ENCODE data around the gene CFAP74. TPM values are rescaled to one million over a fixed set of nuclear protein-coding genes. Genes with fewer than 3 reads are reported as not detected.
"Not testable (repeated sequence)": the region's sequence is repeated elsewhere in the genome, so short reads cannot be mapped to it uniquely, and the experiment has no call there.

The CFAP74 gene
- total RNA-seq, 2 experiments from 2014 or later, result 0.38 to 0.41 TPM

DNA sequence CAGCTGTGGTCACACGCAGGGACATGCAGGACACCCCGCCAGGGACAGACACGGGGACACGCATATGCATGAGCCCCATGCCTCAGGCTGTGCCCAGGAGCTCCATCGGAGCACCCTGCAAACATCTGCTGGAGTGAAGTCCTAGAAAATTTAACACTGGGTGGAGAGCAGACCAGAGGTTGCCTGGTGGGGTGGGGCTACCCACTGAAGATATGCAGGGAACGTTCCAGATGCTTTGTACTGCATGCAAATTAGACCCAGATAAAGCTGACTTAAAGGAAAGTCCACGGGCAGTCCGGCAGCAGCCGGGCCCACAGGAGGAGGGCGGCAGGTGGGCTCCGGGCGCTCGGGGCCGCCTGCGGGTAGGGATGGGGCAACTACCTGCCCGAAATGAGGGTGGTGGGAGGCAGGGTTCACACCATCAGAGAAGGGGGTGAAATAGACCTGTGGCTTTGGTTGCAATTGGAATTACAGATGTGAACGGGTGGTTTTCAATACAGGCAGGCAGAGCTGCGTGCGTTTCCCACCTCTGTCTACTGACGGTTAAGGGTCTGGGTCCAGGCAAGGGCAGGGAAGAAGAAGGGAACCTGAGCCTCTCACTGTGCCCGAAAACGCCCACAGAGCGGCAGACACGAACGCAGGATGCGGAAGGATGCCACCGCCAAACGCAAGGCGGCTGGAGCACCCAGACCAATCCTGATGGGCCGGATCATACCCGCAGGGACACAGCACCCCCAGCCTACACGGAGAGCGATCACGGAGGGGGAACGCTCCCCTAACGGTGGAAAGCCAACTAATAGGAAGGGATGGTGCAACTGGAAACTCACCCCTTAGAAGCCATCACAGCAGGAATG is 21.0 kb downstream of the CFAP74 start:
- intact Hi-C loops (cut with micrococcal nuclease), result no loop called here
- Mint-ChIP-seq H3K36me3 (ENCODE audit: low read depth) (no peaks in the 10 kb centered on the region), H3K4me1 (ENCODE audit: low read depth) (no peaks in the 10 kb centered on the region), H3K27me3 (no peaks in the 10 kb centered on the region), H3K9me3 (peaks cover 5% of the 10 kb centered on the region), H3K4me3 (no peak overlapping the region), H3K27ac (no peak overlapping the region)
- DNase-seq (no peak), ATAC-seq (no peak)
- TF ChIP-seq CTCF (IDR thresholded peaks at IDR 0.05), result no peak
- CTCF ChIA-PET, result no interaction called here
- POLR2A ChIA-PET, result no interaction called here

- H3K27ac Mint-ChIP-seq; POLR2A ChIA-PET; DNase-seq; CTCF ChIA-PET; H3K36me3 Mint-ChIP-seq (ENCODE audit: low read depth); H3K9me3 Mint-ChIP-seq; ATAC-seq; H3K4me1 Mint-ChIP-seq (ENCODE audit: low read depth); intact Hi-C loops (cut with micrococcal nuclease); H3K4me3 Mint-ChIP-seq; H3K27me3 Mint-ChIP-seq: not testable (repeated sequence)
Observed at GRCh38 chr1:1981631-1982327, 21.8 kb downstream of the CFAP74 start.

DNA sequence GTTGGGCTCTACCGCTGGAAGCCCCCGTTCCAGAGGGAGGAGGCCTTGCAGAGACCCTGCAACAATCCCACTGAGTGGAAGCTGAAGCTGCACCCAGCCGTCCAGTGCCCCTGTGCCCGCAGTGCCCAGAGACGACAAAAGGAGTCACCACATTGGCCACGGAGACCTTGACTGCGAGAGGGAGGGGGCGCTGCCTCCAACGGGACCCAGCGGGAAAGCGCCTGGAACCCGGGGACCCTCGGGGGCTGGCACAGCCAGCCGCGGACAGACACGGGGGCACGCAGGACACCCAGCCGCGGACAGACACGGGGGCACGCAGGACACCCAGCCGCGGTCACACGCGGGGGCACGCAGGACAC is 22.5 kb downstream of the CFAP74 start:
- Mint-ChIP-seq H3K36me3 (ENCODE audit: low read depth) (no peaks in the 10 kb centered on the region), H3K4me3 (no peak overlapping the region), H3K9me3 (peaks cover 5% of the 10 kb centered on the region), H3K4me1 (ENCODE audit: low read depth) (no peaks in the 10 kb centered on the region), H3K27ac (no peak overlapping the region), H3K27me3 (no peaks in the 10 kb centered on the region)
- POLR2A ChIA-PET, result no interaction called here
- no peak for TF ChIP-seq CTCF (IDR thresholded peaks at IDR 0.05)
- CTCF ChIA-PET, result no interaction called here
- ATAC-seq (no peak), DNase-seq (no peak)
- intact Hi-C loops (cut with micrococcal nuclease), result no loop called here

GRCh38 chr1:1980467-1981141 is 23.0 kb downstream of the CFAP74 start:
- Mint-ChIP-seq H3K9me3 (peaks cover 5% of the 10 kb centered on the region), H3K27me3 (no peaks in the 10 kb centered on the region), H3K4me3 (no peak overlapping the region), H3K27ac (no peak overlapping the region), H3K36me3 (ENCODE audit: low read depth) (no peaks in the 10 kb centered on the region), H3K4me1 (ENCODE audit: low read depth) (no peaks in the 10 kb centered on the region)
- no peak for ATAC-seq
- no peak for TF ChIP-seq CTCF (IDR thresholded peaks at IDR 0.05)
- ChIA-PET CTCF (no interaction called here), POLR2A (no interaction called here)
- no peak for DNase-seq
- intact Hi-C loops (cut with micrococcal nuclease), result no loop called here

- no peak for ATAC-seq
- Mint-ChIP-seq H3K9me3 (peaks cover 5% of the 10 kb centered on the region), H3K4me1 (ENCODE audit: low read depth) (no peaks in the 10 kb centered on the region), H3K4me3 (no peak overlapping the region), H3K27me3 (no peaks in the 10 kb centered on the region), H3K27ac (no peak overlapping the region), H3K36me3 (ENCODE audit: low read depth) (no peaks in the 10 kb centered on the region)
- TF ChIP-seq CTCF (IDR thresholded peaks at IDR 0.05), result no peak
- intact Hi-C loops (cut with micrococcal nuclease), result no loop called here
- POLR2A ChIA-PET, result no interaction called here
- CTCF ChIA-PET, result no interaction called here
- DNase-seq, result no peak
Observed at GRCh38 chr1:1979482-1980165, 24.0 kb downstream of the CFAP74 start.

- H3K36me3 Mint-ChIP-seq (ENCODE audit: low read depth); POLR2A ChIA-PET; H3K9me3 Mint-ChIP-seq; ATAC-seq; H3K27me3 Mint-ChIP-seq; H3K27ac Mint-ChIP-seq; DNase-seq; H3K4me1 Mint-ChIP-seq (ENCODE audit: low read depth); CTCF ChIA-PET; intact Hi-C loops (cut with micrococcal nuclease); H3K4me3 Mint-ChIP-seq: not testable (repeated sequence)
Observed at GRCh38 chr1:1978690-1979481, 24.7 kb downstream of the CFAP74 start.

All from activated CD8-positive, alpha-beta T cell treated with anti-CD3 and anti-CD28 coated beads for 36 hours (primary cell).